Suprapubic skin (tissue), 4 donors: ENCODE results near the gene ADCY6.

ENCODE experiments used
- CTCF ChIP-seq, 2 donors: fragments of 200-600 bp in 1 of 2; fragments of 450-650 bp in 1 of 2; sonication (generic) in 1 of 2; IDR thresholded peaks; one replicate each; pipeline ENCODE4 v1.5.1; 2016 to 2019; ENCODE audit warnings: antibody characterized with exemption in 2 of 2, mild to moderate bottlenecking in 1 of 2, moderate library complexity in 1 of 2
- POLR2A ChIP-seq, 2 donors: fragments of 450-650 bp; IDR thresholded peaks; one replicate each; pipeline ENCODE4 v1.6.1; 2017; ENCODE audit warnings: antibody characterized with exemption in 2 of 2, mild to moderate bottlenecking in 2 of 2, moderate library complexity in 2 of 2
- POLR2AphosphoS5 ChIP-seq, 3 donors: sonication (generic); formaldehyde crosslinking; IDR thresholded peaks; one replicate each; pipeline ENCODE4 v1.6.1; 2017; ENCODE audit warnings: antibody characterized with exemption in 3 of 3

DNA sequence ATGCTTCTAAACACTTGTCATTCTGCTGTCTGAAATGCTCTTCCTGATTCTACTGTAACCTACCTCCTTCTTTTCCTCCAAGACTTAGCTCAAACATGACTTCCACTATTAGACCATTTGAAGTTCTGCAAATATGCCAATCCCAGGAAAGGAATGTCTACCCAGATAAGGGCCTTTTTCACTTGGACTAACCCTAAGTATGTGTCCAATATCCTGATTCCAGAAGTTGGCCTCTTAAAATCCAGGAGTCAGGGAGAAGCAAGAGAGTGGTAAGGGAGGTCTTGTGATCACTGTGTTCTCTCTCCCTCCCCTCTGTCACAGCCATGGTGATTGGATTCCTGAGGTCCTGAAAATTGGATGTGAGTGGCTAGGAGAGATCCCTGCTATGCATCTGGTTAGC lies 30.2 kb downstream of the ADCY6 start:
- TF ChIP-seq CTCF (IDR thresholded peaks at IDR 0.05): no peak
- TF ChIP-seq POLR2A (IDR thresholded peaks at IDR 0.05): no peak
- no peak for TF ChIP-seq POLR2AphosphoS5 (IDR thresholded peaks at IDR 0.05)
